ENCODE measurements around the gene MITF.
"Not testable (repeated sequence)": the region's sequence is repeated elsewhere in the genome, so short reads cannot be mapped to it uniquely, and the experiment has no call there.

The MITF gene

DNA sequence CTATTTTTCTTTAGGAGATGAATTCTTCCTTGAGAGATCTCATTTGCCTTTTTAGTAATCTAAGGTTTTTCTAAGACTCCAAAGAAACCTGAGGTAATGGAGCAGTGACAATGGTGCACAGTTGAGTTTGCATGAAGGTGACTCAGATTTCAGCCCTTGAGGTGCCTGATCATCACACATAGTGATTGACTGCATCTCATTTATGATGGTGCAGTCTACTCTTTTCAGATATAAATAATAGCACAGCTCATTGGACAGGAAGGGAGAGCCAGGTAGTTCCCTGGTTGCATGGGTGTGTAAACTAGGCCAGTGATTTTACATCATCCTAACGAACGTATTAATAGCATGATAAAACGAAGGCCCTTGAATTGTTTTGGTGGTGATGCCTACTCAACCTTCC, 174.2 kb downstream of the MITF start:
- DNase-seq (ENCODE audit: low spot score): no peak

DNA sequence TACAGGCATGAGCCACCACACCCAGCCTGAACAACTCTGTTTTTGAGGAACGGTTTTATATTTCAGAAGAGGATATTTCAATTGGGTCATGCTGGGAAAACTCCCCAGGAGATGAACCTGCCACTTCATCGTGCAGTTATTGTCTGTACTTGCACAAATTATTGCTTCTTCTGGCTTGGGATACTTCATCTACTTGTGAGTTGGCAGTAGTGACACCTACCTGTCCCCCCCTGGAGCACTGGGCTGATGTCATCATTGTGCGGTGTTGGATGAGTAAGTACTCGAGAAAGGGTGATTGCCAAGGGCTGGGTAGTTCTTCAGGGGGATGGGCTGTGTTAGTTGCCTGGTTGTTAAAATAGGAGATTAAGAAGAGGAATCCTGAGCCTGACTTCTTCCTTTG, 175.1 kb downstream of the MITF start:
- DNase-seq (ENCODE audit: low spot score): no peak

DNA sequence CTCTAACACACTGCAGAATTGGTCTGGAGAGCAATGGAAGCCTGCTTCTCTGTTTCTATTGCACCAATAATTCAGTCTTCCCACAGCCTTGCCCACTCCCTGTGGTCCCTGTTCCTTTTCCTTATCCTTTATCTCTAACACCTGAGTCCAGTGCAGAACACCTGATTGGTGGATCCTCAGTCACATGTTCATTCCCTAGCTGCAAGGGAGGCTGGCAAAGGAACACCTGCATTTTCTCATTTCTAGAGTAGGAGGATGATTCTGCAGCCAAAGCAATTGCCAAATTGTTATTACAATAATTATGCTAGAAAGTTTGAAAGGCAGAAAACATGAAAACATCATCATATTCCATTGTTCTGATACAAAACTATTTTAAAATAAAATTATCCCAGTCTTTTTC, 176.5 kb downstream of the MITF start:
- no peak for DNase-seq (ENCODE audit: low spot score)

DNA sequence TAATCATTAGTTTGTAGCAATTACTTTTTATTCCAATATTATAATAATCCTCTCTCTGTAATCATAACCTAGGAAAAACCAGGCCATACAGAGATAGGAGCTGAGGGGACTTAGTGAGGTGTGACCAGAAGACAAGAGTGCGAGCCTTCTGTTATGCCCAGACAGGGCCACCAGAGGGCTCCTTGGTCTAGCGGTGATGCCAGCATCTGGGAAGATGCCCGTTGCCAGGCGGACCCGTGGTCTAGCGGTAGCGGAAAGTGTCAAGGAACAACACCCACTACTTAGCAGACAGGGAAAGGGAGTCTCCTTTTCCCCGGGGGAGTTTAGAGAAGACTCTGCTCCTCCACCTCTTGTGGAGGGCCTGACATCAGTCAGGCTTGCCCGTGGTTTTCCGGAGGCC, 180.7 kb downstream of the MITF start:
- not testable (repeated sequence) for DNase-seq (ENCODE audit: low spot score)

DNA sequence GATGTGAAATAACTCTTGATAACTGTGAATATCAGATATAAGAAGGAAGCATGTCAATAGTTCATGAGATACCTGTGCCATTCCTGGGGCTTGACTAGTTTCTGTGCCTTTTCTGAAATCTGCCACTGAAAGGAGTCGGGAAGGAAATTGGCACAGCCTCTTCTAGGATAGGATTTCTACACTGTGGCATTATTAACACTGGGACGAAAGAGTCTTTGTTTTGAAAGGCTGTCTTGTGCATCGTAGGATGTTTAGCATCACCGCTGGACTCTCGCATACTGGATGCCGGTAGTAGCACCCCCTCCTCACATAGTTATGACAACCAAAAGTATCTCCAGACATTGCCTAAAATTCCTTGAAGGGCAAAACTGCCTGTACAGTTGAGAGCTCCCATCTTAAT, 182.4 kb downstream of the MITF start:
- DNase-seq (ENCODE audit: low spot score): no peak

DNA sequence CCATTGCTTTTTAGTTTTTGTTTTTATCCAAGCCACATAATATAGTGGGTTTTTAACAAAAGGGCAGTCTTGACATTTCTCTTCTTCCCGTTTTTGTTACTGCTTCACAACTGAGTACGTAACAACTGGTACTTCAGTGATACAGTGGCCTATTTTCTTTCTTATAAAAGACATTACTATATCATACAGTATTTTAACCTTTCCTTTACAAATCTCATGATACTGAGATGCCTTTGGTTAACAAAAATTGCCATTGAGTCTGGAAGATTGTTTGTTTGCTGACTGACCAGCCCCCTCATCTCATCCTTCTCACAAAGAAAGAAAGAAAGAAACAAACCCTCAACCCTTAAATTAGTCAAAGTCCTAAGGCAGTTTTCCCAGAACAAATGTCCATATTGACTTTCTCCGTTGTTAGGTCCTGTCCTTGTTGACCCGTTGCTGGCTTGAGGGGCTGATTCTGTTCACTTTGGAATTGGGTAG, 183.3 kb downstream of the MITF start:
- DNase-seq (ENCODE audit: low spot score): no peak

DNA sequence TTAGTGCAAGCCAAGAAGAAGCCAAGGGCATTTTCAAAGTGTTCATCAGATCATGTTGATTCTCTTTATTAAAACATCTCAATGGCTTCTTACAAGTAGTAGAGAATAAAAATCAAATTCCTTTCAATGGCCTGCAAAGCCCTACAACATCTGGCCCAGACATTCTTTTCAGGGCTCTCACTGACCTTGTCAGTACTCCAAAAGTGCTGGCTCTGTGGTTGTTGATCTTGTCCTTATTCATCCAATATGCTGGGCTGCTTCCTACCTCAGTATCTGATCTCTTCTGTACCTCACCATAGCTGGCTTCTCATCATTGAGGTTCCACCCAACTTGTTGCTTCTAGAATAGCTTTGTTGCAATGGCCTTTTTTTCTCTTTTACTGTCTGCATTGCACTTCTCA, 186.2 kb downstream of the MITF start:
- no peak for DNase-seq (ENCODE audit: low spot score)

DNA sequence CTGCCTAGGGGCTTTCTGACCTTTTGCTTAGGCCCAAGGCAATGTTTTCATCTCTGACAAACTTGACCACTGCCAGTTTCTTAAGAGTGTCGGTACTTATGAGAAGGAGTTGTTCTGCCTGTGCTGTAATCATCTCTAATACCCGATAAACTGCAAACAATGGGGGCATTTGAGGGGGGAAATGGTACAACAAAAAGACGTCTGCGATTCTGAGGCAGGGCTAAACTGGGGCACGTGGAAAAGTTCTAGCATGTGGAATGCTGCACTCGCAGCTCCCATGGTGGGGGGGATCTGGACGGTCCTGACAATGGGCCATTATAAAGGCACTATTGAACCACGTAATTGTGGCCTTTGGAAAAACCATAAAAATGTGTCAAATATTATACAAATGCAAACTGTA, 187.1 kb downstream of the MITF start:
- DNase-seq (ENCODE audit: low spot score): no peak

DNA sequence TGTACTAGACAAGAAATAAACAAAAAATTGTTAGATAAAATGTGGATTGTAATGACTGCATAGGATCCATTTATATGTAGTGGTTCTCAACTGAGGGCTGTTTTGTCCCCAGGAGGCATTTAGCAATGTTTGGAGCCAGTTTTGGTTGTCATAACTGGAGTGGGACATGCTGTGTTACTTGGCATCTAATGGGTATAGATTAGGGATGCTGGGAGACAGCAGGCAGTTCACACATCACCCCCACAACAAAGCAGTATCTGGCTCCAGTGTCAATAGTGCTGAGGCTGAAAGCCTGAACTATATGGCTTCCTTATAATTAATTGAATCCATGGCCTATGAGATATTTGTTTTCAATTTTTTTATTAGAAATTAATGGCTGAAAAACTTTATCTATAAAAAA, 188.3 kb downstream of the MITF start:
- no peak for DNase-seq (ENCODE audit: low spot score)

DNA sequence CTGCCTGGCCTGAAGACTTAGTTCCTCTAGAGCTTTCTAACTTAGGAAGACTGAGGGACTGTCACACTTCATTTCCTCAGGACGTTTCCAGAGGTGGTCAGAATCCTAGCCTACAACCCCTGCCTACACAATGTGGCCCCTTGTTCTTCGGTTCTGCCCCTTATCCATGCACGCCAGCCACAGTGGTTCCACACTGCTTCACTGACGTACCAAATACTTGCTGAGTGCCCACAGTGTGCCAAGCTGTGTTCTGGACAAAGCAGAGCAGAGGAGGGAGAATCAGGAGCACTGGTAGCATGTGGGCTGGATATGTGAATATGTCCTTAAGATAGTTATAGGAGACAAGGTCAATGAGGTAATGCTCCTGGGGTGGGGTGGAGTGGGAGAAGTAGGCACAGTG, 189.8 kb downstream of the MITF start:
- no peak for DNase-seq (ENCODE audit: low spot score)

DNA sequence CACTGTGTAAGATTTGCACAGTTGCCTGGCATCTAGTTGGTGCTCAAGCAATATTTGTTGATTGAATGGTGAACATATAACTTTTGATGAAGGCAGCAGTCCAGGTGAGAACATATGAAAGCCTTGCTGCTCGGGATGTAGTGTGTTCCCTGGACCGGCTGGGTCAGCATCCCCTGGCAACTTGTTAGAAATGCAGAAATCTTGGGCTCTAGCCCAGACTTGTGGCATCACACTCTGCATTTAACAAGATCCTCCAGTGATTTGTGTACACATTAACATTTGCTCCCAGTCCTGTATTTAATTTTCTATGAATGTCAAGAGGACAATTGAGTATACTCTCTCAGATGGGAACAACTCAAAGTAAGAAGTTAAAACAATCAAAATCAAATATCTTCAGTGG, 191.3 kb downstream of the MITF start:
- no peak for DNase-seq (ENCODE audit: low spot score)

DNA sequence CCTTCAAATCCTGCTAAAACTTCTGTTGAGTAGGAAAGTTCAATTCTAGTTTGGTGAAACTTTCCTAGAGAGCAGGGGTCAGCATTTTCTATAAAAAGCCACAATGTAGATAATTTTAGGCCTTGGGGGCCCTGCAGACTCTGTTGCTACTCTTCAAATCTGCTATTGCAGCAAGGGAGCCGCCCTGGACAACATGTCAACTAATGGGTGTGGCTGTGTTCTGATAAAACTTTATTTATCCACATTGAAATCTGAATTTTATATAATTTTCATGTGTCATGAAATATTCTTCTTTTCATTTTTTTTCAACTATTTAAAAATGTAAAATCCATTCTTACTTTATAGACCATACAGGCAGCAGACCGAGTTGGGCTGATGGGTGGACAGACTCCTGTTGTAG, 192.8 kb downstream of the MITF start:
- DNase-seq (ENCODE audit: low spot score): no peak

DNA sequence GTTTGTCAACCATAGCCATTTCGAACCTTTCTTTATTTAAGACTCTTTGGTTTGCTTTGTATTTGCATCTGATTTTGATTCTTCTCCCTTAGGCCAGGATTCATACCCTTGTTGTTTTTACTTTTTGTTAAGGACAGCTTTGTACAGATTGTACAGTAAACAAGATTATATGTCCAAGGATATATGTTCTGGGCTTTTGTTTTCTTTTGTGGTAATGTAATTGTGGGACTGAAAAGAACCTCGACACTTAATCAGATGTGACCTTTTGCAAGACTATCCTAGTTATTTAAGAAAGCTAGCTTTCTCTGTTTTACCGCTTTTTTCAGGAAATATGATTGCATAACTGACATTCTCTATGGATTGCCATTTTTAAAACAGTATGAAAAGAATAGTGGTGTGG, 193.2 kb downstream of the MITF start:
- DNase-seq (ENCODE audit: low spot score): no peak

DNA sequence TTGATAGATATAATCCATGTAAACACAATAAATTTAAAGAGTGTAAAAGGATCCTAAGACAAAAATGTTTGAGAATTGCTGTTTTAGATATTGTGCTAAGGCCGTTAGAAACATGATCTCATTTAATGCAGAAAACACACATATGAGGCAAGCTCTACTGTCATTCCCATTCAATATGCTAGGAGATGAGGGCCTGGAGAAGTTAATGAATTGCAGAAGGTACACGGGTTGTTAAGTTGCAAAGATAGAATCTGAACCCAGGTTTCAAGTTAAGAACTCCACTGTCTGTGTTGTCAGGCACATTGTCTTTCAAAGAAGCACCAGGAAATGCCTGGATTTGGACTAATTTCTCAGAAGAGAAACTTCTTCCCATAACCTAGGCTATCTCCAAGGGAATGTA, 195.1 kb downstream of the MITF start:
- no peak for DNase-seq (ENCODE audit: low spot score)

DNA sequence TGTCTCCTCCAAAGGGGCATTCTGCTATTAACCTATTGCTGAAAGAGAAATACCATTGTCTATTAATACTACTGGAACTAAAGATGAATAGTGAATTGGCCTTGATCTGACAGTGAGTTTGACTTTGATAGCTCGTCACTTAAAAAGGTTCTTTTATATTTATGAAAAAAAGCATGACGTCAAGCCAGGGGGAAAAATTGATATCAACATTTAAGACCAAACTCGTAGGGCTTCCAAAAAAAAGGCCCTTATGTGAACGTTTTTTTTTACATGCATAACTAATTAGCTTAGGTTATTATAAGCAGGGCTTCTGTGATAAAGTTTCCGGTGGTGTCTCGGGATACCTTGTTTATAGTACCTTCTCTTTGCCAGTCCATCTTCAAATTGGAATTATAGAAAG, 197.0 kb downstream of the MITF start:
- no peak for DNase-seq (ENCODE audit: low spot score)

DNA sequence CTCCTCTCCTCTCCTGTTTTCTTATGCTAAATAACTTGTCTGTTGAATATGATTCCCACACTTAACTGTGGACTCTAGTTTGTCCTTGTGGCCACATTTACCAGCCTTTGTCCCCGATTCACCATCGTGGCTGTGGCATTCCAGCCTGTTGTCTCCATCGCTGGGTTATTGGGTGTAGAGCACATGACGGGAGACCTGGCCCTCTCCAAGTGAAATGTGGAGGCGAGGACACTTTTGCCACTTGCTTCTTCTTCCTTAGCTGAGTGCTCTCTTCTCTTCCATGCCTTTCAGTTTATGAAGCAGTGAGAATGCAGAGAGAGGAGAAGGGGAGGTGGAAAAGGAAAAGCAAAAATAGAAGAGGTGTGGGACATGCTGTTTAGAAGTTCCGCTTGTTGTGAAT, 198.8 kb downstream of the MITF start:
- no peak for DNase-seq (ENCODE audit: low spot score)

DNA sequence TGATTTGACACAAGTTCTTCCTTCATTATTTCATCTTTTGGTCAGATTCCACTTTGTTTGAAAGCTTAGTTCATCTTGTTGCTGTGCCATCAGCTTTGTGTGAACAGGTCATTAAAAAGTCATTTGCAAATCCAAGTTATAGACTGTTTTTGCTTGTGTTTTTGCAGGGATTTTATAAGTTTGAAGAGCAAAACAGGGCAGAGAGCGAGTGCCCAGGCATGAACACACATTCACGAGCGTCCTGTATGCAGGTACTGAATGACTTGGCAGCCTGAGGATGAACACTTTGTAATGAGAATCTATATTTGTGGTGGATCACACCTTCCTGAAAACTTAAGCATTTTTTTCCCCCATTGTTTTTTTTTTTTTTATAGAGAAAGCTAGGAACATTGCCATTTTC, 199.7 kb downstream of the MITF start:
- no peak for DNase-seq (ENCODE audit: low spot score)

DNA sequence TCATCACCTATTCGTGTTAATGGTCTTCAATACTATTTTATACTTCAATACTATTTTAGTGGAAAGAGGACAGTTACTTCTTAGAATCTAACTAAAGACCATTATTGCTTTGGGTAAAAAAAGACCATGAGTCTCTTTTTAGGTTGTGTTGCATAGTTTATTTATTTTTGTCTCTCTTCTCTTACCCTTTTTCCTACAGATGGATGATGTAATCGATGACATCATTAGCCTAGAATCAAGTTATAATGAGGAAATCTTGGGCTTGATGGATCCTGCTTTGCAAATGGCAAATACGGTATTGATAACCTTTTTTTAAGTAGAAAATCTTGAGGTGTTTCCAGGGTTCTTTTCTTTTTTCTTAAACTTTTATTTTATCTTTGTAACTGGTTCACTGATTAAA, 201.8 kb downstream of the MITF start:
- no peak for DNase-seq (ENCODE audit: low spot score)

DNA sequence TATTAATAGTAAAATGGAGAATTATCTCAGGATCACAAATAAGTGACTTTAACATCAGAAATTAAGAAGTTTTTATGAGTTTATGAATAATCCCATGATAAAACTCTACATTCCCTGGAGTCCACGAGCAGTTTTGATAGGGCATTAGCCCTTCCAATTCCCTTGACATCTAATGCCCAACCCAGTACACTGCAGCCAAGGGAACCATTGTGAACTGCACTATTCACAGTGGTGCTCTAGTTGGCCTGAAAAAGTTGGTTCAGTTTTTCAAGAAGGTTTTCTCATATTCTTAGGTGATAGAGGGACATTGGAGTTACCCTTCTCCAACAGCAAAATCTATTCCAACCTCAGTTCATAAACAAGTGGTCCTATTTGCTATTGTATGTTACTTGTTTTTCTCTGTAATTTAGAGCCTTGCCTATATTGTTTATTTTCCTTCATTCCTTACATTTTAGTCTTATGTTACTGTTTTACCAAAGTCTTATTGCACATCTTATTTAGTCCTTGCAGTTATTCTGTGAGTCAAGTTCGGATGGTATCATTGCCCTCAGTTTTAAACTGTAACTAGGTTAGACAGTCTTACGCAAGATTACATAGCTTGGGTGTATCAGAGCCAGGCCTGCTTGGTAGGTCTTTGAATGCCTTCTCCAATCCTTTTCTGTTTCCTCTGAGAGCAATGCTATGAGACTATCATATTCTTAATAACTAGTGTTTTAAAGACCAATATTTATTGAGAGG, 202.3 kb downstream of the MITF start:
- no peak for DNase-seq (ENCODE audit: low spot score)

DNA sequence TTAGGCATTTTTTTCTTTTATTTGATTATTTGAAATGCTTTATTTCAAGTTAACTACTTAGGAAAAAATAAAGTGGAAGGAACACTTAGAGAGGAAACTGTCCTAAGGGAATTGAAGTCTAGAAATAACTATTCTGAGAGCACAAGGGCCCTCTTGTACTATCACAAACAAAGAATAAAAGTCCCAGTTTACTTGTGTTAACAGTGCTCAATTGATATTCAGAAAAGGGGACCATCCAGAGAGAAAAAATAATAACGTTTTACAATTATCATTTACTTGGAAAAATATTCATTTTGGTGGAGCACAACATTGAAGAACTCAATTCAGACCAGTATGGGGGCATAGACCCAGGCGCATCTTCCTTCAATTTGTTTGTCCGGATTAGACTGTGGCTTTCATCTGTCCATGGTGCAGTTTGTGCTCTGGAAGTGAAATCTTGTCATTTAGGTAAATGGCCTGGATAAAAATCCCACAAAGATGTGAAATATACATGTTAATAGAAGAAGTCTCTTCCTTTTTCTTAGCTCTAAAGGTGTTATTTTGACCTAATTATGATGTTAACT, 205.7 kb downstream of the MITF start:
- DNase-seq (ENCODE audit: low spot score): no peak

DNA sequence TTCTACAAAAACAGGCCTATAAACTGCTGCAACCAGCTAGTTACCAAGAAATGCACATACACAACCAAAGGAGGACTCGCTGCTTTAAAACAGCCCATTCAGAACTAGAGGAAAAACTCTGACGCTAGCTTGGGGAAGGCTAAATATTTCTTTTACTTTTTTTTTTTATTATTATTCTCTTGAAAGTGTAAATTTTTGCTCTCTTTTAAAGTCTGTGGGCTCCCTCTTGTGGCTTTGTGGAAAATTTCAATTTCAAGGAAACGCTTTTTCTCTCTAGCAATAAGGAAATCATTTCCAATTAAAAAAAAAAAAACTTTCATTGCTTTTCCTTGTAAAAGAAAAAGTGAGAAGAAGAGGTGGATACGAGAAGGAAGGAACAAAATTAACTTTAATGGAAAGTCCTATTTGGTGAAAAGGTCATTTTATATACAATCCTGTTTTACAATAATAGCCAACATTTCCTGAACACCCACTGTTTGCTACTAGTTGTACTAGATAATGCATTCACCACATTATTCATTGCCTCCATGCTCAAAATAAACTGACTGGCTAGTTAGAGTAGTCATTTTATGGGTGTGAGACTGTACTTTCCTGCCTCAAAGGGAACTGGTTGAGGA, 209.1 kb downstream of the MITF start:
- DNase-seq (ENCODE audit: low spot score): peak; percentile 26

DNA sequence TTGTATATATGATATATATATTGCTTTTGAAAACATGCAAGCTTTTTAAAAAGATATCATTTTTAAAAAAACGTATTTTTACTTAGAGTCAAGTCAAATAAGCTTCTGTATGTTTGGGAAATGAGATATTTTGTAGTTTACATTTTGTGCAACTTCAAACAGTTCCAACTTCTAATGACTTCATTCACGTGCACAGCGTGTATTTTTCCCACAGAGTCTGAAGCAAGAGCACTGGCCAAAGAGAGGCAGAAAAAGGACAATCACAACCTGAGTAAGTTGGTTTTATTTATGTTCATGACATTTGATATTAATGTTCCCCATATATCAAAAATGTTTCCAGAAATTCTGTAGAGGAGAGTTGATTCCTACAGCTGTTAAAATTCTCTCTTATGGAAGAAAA, 212.4 kb downstream of the MITF start:
- no peak for DNase-seq (ENCODE audit: low spot score)

DNA sequence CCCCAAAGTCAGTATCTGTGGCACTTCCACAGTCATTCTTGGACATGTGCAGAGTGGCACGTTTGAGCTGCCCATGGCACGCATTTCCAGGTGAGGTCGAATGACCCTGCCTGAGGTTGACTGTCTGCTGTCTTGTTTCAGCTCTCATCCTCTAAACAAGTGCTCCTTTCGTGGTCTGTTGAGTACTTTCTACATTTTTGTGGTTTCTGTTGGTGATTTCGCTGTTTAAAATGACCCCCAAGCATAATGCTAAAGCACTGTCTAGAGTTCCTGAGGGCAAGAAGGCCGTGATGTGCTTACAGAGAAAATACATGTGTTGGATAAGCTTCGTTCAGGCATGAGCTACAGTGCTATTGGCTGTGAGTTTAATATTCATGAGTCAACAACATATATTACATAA, 220.3 kb downstream of the MITF start:
- DNase-seq (ENCODE audit: low spot score): no peak
